Spleen (tissue), 7 donors: ENCODE measurements around the gene MAST2.

ENCODE experiments used
- POLR2AphosphoS5 ChIP-seq, 3 donors: sonication (generic); formaldehyde crosslinking; IDR thresholded peaks; one replicate each; pipeline ENCODE4 v1.5.1; 2017; ENCODE audit warnings: antibody characterized with exemption in 3 of 3
- TF ChIP-seq, protein P1 (sequence below), 11 experiments: fragments of 200-600 bp in 7 of 11; fragments of 450-650 bp in 4 of 11; sonication (generic) in 4 of 11; IDR thresholded peaks in 8 of 11; conservative IDR thresholded peaks in 3 of 11; 1 replicate in 7 of 11; 2 replicates in 4 of 11; pipeline versions ENCODE4 v1.4.0 to v1.8.0; 2016 to 2021; ENCODE audit warnings: antibody characterized with exemption in 11 of 11, inconsistent platforms in 4 of 11, mild to moderate bottlenecking in 1 of 11
- donor health status: DM: no; HTN: no; CAD: no; lungs with moderate emphysema.
- donor health status: DM: no; HTN: no; CAD: no.
- donor health status: DM: no; HTN: no; CAD: no.

DNA sequence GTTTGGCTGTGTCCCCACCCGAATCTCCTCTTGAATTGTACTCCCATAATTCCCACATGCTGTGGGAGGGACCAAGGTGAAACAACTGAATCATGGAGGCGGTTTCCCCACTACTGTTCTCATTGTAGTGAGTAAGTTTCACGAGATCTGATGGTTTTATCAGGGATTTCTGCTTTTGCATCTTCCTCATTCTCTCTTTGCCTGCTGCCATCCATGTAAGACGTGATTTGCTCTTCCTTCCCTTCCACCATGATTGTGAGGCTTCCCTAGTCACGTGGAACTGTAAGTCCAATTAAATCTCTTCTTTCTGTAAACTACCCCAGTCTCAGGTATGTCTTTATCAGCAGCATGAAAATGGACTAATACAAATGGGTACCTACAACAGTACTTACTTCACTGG, 255.5 kb downstream of the MAST2 start:
- no peak for TF ChIP-seq POLR2AphosphoS5 (IDR thresholded peaks at IDR 0.05)
- TF ChIP-seq, protein P1, sequence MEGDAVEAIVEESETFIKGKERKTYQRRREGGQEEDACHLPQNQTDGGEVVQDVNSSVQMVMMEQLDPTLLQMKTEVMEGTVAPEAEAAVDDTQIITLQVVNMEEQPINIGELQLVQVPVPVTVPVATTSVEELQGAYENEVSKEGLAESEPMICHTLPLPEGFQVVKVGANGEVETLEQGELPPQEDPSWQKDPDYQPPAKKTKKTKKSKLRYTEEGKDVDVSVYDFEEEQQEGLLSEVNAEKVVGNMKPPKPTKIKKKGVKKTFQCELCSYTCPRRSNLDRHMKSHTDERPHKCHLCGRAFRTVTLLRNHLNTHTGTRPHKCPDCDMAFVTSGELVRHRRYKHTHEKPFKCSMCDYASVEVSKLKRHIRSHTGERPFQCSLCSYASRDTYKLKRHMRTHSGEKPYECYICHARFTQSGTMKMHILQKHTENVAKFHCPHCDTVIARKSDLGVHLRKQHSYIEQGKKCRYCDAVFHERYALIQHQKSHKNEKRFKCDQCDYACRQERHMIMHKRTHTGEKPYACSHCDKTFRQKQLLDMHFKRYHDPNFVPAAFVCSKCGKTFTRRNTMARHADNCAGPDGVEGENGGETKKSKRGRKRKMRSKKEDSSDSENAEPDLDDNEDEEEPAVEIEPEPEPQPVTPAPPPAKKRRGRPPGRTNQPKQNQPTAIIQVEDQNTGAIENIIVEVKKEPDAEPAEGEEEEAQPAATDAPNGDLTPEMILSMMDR (IDR thresholded peaks at IDR 0.05 in 8 of 11, conservative IDR thresholded peaks at IDR 0.05 in 3 of 11) = no peak
